Thyroid gland (tissue), 4 donors: Measurements from ENCODE around the gene ING4.

Experiments used
- POLR2A ChIP-seq, 2 donors: fragments of 450-650 bp; IDR thresholded peaks; one replicate each; pipeline ENCODE4 v1.6.1; 2017; ENCODE audit warnings: antibody characterized with exemption in 2 of 2, mild to moderate bottlenecking in 2 of 2, moderate library complexity in 1 of 2
- TF ChIP-seq, protein P1 (sequence below), 6 experiments: fragments of 200-600 bp in 3 of 6; fragments of 450-650 bp in 3 of 6; sonication (generic) in 3 of 6; IDR thresholded peaks; one replicate each; pipeline ENCODE4 v1.5.1; 2016 to 2019; ENCODE audit warnings: antibody characterized with exemption in 6 of 6, mild to moderate bottlenecking in 2 of 6, inconsistent platforms in 1 of 6, moderate library complexity in 1 of 6

DNA sequence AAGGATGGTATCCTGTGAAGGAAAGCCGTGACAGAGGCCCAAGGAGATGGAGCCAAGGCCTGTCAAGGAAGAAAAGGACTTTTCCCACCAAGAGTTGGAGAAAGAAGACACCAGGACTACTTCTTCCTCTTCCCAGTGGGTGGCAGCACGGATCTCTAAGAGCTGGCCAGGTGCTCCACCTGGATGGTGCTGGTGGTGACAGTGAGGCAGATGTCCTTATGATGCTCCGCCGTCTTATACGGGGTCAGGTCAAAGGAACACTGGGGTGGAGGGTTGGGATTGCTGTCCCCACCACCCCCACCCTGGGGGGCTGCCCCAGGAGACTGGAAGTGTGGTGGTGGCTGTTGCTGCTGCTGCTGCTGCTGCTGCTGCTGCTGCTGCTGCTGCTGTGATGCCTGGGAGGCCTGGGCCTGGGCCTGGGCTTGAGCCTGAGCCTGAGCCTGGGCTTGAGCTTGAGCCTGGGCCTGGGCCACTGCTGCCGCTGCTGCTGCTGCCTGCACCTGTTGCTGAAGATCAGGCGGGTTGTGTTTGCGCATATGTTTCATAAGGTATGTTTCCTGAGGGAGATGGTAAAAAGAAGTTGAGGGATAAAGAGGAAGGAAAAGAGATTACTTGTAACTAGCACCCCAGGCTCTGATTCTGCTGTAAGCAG, 4.8 kb upstream of the ING4 start:
- no peak for TF ChIP-seq POLR2A (IDR thresholded peaks at IDR 0.05)
- TF ChIP-seq, protein P1, sequence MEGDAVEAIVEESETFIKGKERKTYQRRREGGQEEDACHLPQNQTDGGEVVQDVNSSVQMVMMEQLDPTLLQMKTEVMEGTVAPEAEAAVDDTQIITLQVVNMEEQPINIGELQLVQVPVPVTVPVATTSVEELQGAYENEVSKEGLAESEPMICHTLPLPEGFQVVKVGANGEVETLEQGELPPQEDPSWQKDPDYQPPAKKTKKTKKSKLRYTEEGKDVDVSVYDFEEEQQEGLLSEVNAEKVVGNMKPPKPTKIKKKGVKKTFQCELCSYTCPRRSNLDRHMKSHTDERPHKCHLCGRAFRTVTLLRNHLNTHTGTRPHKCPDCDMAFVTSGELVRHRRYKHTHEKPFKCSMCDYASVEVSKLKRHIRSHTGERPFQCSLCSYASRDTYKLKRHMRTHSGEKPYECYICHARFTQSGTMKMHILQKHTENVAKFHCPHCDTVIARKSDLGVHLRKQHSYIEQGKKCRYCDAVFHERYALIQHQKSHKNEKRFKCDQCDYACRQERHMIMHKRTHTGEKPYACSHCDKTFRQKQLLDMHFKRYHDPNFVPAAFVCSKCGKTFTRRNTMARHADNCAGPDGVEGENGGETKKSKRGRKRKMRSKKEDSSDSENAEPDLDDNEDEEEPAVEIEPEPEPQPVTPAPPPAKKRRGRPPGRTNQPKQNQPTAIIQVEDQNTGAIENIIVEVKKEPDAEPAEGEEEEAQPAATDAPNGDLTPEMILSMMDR (IDR thresholded peaks at IDR 0.05): no peak
